ENCODE measurements around the gene FLT1. TPM values are rescaled to one million over a fixed set of nuclear protein-coding genes. Genes with fewer than 3 reads are reported as not detected.

The FLT1 gene
- total RNA-seq, 2 experiments from 2014 or later: 21.7 to 27.4 TPM

Other genes starting within 250 kb of the FLT1 start
- gene POMP, start 164.0 kb upstream of the FLT1 start, total RNA-seq: 100 to 1,000 TPM; 107 to 132 TPM
- gene SLC46A3, start 223.8 kb upstream of the FLT1 start, total RNA-seq: 1 to 10 TPM; 2.8 to 3.2 TPM

Data from activated CD4-positive, alpha-beta T cell treated with anti-CD3 and anti-CD28 coated beads for 36 hours (primary cell).